ENCODE measurements around the gene KIF16B.

GRCh38 chr20:16571333-16571732 lies 1.9 kb downstream of the KIF16B start:
- TF ChIP-seq GATA2 (IDR thresholded peaks at IDR 0.05; ENCODE audit: low read depth, low read length) (no peak), GATA3 (IDR thresholded peaks at IDR 0.05; ENCODE audit: low read depth, low read length) (no peak)
